GM10266 (cell line): ENCODE results near the gene SPDYA.

Experiments
- DNase-seq: peaks from one replicate; pipeline ENCODE4 v3.0.0; 2012; ENCODE audit errors: extremely low spot score
- TF ChIP-seq, protein P1 (sequence below): IDR thresholded peaks from 2 replicates; pipeline ENCODE4 v1.5.1; 2012; ENCODE audit warnings: mild to moderate bottlenecking, low read depth; ENCODE audit not compliant: control insufficient read depth, insufficient read depth; ENCODE audit errors: missing control alignments

The SPDYA gene

DNA sequence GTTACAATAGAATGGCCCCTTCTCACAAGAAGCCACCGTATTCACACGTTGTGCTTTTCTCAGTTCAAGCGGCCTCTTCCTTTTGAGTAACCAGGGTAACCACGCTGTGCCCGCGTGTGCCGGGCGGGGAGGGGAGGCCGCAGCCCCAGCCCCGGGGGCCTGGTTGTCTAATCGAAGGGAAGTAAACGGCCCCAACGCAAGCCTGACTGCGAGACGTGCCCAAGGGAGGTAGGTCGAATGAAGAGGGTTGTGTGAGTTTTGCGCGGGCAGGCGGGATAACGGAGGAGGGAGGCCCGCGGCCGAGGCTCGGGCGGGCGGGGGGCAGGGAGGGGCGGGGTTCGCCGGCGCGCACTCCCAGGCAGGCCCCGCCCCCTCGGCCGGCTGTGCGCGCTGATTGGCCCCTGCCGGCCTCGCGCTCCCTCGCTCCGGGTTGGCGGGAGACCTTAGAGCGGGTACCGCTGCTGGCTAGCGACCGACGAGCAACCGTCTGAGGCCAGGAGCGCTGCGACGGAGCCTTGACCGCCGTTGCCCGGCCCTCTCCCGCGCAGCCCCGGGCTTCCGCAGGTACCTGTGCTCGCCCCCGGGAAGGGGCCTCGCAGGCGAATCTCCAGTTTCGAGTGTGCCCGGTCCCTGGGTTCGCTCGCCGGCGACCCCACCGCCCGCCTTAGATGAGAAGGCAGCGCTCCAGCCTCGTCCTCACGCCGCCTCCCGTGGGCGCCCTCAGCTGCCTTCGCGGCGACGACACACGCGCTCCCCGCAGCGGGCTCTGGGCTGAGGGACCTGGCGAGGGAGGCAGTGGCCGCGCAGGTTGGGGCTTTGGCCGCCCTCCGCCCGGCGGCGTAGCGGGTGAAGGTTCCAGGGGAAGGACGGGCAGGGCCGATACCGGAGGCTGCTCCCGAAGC is at the start of gene SPDYA:
Gene SPDYA, plus strand, starts transcription at position 451 of the 902 bp plus-strand sequence. CDS start 5,181 bp downstream, outside the sequence.
- TF ChIP-seq, protein P1, sequence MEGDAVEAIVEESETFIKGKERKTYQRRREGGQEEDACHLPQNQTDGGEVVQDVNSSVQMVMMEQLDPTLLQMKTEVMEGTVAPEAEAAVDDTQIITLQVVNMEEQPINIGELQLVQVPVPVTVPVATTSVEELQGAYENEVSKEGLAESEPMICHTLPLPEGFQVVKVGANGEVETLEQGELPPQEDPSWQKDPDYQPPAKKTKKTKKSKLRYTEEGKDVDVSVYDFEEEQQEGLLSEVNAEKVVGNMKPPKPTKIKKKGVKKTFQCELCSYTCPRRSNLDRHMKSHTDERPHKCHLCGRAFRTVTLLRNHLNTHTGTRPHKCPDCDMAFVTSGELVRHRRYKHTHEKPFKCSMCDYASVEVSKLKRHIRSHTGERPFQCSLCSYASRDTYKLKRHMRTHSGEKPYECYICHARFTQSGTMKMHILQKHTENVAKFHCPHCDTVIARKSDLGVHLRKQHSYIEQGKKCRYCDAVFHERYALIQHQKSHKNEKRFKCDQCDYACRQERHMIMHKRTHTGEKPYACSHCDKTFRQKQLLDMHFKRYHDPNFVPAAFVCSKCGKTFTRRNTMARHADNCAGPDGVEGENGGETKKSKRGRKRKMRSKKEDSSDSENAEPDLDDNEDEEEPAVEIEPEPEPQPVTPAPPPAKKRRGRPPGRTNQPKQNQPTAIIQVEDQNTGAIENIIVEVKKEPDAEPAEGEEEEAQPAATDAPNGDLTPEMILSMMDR: peak; percentile 2
- DNase-seq: peak; percentile 89

- TF ChIP-seq, protein P1: no peak
- no peak for DNase-seq
Measured at GRCh38 chr2:28761420-28761819, 49.2 kb upstream of the SPDYA start.

GRCh38 chr2:28764909-28765711 is 45.5 kb upstream of the SPDYA start:
- TF ChIP-seq, protein P1: no peak
- no peak for DNase-seq

DNA sequence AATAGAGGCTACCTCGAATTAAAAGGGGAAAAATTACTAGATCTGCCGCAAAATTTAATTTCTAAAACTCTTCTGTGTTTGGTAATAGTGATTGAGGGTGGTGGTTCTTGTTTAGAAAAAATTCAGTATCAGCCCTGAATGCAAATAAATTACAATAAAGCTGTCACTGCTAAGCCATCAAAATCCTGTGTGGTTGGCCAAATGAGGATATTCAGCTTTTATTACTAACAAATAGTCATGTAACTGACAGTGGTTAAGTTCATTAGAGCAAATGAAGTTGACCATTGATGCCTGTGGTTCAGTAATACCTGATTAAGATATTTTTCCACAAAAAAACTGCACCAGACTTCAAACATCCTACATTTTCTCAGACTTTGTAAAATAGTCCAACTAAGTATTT is 44.6 kb upstream of the SPDYA start:
- TF ChIP-seq, protein P1: no peak
- DNase-seq: no peak

DNA sequence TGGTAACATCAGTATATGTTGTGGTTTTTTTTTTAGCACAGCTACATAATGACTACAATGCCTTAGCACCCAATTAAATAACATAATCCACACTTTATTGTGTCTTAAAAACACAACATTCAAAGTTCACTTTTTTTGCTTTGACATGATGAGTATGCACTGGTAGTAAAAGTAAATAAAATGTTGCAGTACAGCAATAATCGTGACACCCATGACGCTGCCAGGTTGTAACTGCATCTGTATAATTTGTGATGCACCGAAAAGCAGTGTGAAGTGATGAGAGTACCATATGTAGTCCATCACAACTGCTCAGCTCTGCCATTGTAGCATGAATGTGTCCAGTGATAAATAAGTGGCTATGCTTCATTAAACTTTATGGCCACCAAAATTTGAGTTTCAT is 43.3 kb upstream of the SPDYA start:
- TF ChIP-seq, protein P1: no peak
- DNase-seq: no peak

- TF ChIP-seq, protein P1: no peak
- no peak for DNase-seq
Measured at GRCh38 chr2:28768422-28768821, 42.2 kb upstream of the SPDYA start.
